Fibroblast of skin of scalp (primary cell): ENCODE data around the gene CACNG8.
"Not testable (repeated sequence)": the region's sequence is repeated elsewhere in the genome, so short reads cannot be mapped to it uniquely, and the experiment has no call there.

Source experiments
- DNase-seq: peaks from one replicate; pipeline ENCODE4 v3.0.0-alpha.2; 2013

CACNG8 gene

GRCh38 chr19:53994811-53995210 is 32.1 kb downstream of the CACNG8 start:
- DNase-seq: no peak

GRCh38 chr19:53998223-53998622 is 35.5 kb downstream of the CACNG8 start:
- no peak for DNase-seq

DNA sequence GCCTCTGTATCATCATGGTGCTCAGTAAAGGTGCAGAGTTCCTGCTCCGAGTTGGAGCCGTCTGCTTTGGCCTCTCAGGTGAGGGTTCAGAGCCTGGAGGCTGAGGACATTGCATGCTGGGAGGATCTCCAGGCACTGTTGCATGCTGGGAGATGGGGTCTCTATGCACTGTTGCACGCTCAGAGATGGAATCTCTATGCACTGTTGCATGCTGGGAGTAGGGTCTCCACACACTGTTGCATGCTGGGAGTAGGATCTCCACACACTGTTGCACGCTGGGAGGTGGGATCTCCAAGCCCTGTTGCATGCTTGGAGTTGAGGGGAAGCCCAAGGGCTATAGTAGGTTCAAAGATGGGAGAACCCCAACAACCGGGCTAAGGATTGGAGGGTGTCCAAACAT is 37.0 kb downstream of the CACNG8 start:
- no peak for DNase-seq

DNA sequence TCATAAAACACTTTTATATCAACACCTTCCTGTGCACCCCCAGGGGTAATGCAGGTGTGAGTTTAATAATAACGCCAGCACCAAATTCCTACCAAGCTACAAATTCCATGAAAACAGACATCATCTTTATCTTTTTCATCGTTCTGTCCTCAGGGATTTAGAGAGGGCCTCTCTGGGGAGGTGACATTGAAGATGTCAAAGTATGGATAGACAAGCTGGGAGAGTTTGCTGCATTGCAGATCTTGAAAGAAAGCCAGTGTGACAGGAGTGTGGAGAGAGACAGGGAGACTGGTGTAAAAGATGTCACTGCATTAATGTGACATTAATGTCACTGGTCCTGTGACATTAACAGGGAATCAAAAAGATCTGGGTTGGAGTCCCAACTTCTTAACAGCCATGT is 38.8 kb downstream of the CACNG8 start:
- no peak for DNase-seq

DNA sequence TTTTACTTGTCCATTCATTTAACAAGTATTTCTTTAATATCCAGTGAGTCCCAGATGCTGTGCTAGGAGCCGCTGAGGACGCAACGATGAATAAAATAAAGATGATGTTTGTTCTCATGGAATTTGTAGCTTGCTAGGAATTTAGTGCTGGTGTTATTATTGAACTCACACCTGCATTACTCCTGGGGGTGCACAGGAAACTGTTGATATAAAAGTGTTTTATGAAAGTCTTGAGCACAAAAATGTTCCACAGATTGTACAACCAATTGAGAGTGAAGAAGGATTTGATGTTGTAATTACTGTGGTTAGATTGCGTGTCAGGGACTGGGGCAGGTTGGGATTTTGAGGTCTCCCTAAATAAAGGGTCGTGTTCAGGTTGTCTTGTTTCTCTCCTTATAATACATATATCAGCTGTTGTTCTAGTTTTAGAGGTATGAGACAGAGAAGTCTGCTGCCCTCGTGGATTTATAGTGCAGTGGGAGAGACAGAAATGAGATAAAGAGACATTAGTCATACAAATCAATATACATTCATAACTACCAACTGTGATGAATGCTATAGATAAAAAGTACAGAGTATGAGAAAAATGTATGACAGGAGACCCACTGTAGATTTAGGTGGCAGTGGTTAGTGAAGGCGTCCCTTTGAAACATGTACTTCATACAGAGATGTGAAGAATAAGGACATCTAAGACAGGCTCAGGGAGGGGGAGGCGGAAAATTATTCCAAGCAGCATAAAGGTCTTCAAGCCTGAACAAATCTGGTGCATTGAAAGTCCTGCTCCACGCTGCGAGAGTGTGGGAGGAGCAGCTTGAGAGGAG is 40.0 kb downstream of the CACNG8 start:
- no peak for DNase-seq

DNA sequence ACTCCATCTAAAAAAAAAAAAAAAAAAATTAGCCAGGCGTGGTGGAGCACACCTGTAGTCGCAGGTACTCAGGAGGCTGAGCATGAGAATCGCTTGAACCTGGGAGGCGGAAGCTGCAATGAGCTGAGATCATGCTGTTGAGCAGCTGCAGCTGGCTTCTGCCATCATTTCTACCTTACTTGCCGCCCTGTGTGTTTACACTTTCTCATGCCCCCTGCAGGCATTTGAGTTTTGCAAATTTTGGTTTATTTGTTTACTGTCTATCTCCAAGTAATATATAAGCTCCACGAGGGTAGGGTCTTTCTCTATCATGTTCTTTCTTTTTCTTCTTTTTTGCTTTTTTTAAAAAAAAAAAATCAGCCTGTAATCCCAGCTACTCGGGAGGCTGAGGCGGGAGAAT is 46.7 kb downstream of the CACNG8 start:
- DNase-seq: no peak

DNA sequence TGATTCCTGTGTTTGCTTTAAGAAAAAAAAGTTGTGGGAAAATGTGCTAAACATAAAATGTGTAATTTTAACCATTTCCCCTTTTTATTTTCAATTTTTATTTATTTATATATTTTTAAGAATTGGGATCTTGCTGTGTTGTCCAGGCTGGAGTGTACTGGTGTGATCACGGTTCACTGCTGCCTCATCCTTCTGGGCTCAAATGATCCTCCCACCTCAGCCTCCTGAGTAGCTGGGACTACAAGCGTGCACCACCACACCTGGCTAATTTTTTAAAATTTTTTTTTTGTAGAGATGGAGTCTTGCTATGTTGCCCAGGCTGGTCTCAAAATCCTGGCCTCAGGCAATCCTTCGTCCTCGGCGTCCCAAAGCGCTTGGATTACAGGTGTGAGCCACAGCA is 47.7 kb downstream of the CACNG8 start:
- no peak for DNase-seq

GRCh38 chr19:54011507-54012211 is 48.9 kb downstream of the CACNG8 start:
- no peak for DNase-seq

- no peak for DNase-seq
These were observed 51.1 kb downstream of the CACNG8 start for GRCh38 chr19:54013866-54014265.

- DNase-seq: no peak
These were observed 52.3 kb downstream of the CACNG8 start for GRCh38 chr19:54014920-54015560.

DNA sequence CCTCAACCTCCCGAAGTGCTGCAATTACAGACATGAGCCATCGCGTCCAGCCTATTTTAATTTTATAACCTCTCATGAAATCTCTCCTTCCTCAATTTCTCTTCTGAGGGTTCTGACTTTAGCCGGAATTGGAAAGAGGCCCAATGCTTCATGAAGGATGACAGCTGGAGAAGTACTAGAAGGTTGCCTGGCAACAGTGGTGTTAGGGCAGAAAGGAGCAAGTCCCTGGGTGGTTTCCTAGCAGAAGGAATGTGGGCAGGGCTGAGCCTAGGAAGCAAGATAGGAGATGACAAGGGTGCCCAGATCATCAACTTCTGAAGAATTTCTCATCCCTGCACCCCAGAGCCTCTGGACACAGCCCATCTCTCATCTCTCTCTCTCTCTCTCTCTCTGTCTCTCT is 54.5 kb downstream of the CACNG8 start:
- DNase-seq: peak; percentile 20

- no peak for DNase-seq
These were observed 58.6 kb downstream of the CACNG8 start for GRCh38 chr19:54021363-54021762.

DNA sequence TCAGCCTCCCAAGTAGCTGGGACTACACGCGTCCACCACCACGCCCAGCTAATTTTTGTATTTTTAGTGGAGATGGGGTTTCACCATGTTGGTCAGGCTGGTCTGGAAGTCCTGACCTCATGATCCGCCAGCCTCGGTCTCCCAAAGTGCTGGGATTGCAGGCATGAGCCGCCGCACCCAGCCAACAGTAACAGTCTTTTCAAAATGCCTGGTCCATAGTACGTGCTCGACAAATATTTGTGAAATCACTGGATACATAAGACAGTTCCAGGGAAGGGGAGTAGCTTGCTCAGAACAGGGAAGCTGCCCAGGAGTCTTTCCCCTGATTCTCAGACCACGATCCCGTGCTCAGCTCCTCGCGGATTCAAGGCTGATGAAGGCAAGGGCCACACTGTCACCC is 59.2 kb downstream of the CACNG8 start:
- no peak for DNase-seq

DNA sequence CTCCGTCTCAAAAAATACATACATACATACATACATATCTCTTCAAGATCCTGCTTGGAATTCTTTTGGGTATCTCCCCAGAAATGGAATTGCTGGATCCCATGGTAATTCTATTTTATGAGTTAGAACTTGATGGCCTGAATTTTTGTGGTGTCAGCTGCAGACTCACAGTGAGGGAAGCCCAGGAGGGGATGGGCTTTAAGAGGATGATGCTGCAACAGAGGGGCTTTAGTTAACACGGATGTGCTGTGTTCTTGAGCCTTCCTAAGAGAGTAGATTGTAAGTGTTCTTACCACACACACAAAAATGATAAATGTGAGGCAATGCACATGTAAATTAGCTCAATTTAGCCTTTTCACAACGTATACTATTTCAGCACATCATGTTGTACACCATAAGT is 60.5 kb downstream of the CACNG8 start:
- DNase-seq: no peak

DNA sequence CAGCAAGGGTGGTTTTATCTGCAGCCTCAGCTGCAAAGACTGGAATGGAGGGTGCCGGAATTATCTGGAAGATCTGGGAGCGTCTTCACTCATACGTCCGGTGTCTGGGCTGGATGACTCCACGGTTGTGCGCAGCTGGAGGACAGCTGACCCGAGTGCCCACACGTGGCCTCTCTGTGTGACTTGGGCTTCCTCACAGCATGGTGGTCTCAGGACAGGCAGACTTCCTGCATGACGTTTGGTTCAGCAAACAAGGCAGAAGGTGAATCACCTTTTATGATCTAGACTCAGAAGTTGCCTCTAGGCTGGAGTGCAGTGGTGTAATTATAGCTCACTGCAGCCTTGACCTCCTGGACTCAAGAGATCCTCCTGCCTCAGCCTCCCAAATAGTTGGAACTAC is 61.9 kb downstream of the CACNG8 start:
- no peak for DNase-seq

GRCh38 chr19:54026656-54027055 is 63.9 kb downstream of the CACNG8 start:
- no peak for DNase-seq

GRCh38 chr19:54029301-54029700 is 66.6 kb downstream of the CACNG8 start:
- DNase-seq: no peak

DNA sequence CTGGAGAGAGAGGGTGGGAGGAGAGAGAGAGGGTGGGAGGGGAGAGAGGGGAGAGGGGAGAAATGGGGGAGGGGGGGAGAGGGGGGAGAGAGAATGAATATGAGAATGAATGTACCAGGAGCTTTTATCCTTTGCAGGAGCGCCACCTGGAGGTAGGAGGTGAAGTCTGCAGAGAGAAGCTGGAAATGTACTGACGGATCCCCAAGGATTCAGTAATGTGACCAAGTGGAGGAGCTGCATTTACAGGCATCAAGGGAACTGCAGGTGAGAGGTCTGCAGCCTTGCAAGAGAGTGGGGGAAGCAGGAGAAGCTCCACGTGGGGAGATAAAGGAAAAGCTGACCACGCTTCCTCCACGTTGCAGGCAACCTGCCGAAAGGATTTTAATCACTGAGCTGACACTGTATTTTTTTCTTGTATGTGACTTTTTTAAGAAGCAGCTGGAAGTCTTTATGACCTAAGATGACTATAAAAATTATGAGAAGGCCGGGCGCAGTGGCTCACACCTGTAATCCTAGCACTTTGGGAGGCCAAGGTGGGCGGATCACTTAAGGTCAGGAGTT is 67.3 kb downstream of the CACNG8 start:
- DNase-seq: peak; percentile 61

DNA sequence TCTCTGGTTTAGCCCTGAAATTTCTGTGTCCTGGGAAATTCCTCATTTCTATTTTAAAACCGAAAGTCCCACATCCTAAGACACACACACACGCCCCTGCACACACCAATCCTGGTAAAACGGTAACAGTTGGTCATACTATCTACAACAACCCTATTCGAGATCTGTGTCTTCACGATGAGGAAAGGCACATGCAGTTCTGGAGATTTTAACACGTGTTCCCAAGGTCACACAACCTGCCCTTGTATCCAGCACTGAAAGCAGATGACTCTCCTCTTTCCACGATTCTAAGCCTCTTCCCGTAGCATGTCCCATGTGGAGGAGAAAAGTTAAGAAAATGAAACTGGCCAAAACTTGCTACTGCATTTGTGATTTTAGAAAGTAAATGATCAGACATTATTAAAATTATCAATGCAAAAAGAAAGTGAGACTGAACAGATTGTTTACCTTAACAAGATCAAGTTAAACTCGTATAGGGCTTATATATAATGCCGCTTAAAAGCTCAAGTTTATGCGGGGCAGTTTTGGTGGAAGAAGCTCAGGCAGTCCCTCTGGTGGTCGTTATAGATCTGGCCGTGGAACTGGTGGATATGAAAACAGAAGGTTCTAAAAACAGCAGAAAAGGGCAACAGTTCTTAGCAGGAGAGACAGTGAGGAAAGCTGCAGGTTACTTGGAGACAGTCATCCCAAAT is 68.3 kb downstream of the CACNG8 start:
- DNase-seq: peak; percentile 22

GRCh38 chr19:54035215-54036178 is 72.8 kb downstream of the CACNG8 start:
- peak; percentile 84 for DNase-seq

DNA sequence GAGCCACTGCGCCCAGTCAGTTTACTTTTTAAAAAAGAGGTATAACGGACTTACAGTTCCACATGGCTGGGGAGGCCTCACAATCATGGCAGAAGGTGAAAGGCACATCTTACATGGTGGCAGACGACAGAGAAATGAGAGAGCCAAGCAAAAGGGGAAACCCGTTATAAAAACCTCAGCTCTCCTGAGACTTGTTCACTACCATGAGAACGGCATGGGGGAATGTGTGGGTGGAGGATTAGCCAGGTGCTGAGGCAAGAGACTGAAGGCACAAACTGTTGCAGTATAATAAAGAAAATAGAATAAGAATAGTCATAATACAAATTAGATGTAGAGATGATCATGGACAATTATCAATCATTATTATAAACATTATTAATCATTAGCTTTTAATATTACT is 73.8 kb downstream of the CACNG8 start:
- DNase-seq: not testable (repeated sequence)
